Stimulated activated CD8-positive, alpha-beta memory T cell treated with anti-CD3 and anti-CD28 coated beads, Interleukin-7, amount 100 ng/mL, for 24 hours (primary cell): Measurements from ENCODE around the gene ERCC6L2.

Experiments
- DNase-seq: peaks from one replicate; pipeline ENCODE4 v3.0.0-alpha.2; 2020; ENCODE audit warnings: low read depth

Gene ERCC6L2

DNA sequence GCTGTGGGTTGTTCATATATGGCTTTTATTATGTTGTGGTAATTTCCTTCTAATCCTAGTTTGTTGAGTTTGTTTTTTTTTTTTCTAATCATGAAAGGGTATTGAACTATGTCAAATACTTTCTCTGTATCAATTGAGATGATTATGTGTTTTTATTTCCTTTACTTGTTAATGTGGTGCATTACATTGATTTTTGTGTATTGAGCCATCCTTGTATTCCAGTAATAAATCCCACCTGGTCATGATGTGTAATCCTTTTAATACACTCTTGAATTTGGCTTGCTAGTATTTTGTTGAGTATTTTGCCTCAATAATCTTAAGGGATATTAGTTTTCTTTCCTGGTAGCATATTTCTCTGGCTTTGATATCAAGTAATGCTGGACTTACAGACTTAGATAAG, 13.1 kb upstream of the ERCC6L2 start:
- no peak for DNase-seq

DNA sequence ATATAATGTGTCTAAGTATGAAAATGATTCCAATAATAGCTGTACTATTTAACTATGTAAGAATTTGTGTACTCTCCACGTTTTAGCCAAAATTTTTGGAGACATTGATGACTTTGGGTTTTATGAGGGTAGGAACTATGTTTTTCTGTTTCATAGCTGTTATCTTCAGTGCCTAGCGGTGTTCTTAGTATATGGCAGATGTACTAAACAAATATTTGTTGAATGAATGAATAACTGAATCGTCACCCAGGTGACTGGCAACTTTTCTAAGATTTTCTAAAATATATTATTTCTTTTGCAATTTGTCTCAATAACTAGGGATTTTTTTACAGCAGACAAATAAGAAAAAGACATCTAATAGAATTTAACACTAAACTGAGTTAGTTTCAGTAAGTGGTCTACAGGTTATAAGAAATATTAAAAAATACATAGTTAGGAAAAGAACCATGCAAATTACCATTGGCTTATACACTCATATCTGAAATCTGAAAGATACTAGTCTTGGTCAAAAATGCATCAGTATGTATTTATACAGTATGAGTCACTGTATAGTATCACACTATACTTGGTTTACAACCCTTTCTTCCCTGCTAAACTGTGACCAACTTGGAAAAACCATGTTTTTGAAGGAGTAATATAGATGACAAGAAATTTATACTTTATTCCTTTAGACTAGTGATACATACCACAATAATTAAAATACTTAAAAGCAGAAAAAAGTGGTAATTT, 10.5 kb upstream of the ERCC6L2 start:
- no peak for DNase-seq

DNA sequence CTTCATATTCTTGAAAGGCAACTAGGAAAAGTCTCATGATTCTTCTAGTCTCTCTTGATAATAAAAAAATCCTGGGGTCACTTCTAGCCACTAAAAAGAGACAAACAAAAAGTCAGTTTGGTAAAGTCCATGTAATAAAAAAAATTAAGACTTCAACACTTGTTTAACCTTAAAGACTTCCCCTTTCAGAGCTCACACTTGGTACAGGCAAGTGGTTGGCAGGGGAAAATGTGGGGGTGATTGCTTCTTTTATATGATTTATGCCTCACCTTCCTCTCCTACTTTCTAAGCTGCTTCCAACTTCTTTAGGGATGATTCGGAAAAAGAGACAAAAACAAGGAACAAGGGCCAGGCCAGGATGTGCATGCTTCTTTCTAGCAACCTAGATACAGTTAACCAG, 5.1 kb upstream of the ERCC6L2 start:
- no peak for DNase-seq

GRCh38 chr9:95870906-95871305, 4.6 kb upstream of the ERCC6L2 start:
- no peak for DNase-seq

DNA sequence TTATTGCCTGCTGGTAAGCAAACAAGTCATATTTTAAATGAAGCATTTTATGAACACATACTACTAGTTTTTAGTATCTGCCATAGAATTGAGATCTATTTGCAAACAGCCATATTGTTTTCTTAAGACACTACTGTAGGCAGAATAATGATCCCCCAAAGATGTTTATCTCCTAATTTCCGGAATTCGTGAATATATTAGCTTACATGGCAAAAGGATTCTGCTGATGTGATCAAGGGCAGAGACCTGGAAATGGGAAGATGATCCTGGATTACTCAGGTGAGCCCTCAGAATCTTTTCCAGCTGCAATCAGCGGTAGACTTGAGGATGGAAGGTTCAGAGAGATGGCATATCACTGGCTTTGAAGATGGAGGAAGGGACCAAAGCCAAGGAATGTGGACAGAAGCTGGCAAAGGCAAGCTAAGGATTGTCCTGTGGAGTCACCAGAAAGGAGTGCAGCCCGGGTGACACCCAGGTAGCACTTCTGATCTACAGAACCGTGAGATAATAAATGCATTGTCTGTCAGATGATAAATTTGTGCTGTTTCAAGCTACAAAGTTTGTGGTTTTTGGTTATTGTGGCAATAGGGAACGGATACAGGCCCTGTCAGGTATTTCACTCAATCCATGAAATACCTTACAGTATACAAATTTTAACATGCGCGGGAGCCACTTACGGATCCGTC, 1.0 kb upstream of the ERCC6L2 start:
- DNase-seq, result no peak

DNA sequence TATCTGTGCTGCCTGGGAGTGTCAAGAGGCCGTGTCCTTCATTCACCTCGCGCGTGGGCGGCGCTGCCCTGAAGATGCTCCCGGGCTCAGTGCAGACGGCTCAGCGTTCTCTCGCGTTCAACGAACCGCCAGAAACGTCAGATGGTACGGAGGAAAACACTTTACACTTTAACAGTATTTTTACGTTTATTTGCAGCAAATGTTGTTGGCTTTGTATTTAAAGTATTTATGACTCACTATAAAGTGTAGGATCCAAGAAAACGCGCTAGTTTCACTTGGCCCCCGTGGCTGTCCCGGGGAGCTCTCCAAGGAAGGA, 544 bp upstream of the ERCC6L2 start:
- DNase-seq, result peak; percentile 23

DNA sequence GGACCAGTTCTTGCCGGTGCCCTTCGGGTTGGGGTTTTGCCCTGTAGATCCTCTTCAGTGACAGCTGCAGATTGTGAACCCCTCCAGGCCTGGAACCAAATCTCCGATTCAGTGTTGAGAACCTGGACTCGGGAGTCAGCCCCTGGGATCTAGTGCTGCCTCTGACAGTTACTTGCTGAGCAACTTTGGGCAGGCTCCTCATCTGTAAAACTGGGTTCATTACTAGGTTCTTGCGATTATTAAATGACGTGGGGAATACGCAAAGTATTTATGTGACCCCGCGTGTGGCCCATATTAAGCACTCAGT, 600 bp downstream of the ERCC6L2 start:
- no peak for DNase-seq

- DNase-seq, result no peak
Observed at GRCh38 chr9:95876595-95876994, 1.1 kb downstream of the ERCC6L2 start.

DNA sequence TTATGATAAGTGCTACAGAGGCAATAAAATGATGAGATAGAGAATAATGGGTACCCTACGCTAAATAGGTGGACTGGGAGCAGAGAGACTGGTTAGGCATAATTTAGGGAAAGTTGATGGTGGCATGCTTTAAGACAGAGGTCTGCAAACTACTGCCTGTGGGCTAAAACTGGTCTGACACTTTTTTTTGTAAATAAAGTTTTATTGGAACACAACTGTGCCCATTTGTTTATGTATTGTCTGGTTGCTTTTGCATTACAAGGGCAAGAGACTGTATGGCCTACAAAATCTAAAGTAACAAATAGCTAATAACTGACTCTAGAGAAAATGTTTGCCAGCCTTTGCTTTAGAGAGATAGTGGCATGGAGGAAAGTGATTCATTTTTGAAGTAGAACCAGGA, 2.5 kb downstream of the ERCC6L2 start:
- no peak for DNase-seq

DNA sequence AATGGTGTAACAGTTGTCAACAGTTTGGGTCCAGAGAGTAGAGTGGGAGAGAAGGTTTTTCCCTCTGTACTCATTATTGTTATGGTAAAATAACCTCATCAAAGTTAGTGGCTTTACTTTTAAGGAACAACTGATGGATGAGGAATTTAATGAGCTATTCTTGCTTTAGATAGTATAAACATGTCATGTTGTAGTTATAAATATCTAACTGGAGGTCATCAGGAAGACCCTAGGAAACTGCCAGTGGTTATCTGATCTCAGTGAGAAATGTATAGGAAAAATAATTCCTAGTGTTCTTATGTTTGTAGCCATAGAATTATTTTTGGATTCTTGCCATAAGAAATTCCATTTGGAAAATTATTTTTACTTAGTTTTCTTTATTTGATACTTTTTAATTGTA, 4.1 kb downstream of the ERCC6L2 start:
- no peak for DNase-seq

DNA sequence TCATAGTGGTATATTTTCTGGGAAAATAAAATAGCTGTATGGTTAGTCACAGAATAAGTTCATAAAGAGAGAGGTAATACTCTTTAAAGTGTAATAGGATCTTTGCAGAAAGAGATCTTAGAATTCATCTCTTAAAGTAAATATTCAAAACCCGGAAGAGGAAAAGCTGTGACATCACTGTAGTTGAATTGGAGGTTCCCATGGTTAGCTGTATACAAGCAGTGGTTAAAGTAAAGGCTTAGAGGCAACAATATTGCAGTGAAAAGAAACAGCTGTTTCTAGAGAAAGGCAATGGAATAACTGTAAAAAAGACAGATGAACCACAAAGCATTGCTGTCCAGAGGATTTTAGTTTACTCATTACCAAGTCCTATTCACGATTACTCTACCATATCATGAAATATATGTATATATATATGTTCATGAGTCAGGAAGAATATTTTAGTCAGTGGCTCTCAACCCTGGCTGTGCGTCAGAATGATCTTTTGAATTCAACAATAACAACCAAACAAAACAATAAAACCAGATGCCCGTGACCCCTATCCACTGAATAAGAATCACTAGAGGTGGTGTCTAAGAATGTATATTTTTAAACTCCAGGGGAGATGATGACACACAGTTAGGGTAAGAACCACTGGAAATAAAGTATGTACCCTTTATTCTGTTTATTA, 4.7 kb downstream of the ERCC6L2 start:
- DNase-seq, result no peak

GRCh38 chr9:95887926-95888497, 12.5 kb downstream of the ERCC6L2 start:
- DNase-seq, result no peak

- DNase-seq, result no peak
Observed at GRCh38 chr9:95890594-95890993, 15.1 kb downstream of the ERCC6L2 start.

DNA sequence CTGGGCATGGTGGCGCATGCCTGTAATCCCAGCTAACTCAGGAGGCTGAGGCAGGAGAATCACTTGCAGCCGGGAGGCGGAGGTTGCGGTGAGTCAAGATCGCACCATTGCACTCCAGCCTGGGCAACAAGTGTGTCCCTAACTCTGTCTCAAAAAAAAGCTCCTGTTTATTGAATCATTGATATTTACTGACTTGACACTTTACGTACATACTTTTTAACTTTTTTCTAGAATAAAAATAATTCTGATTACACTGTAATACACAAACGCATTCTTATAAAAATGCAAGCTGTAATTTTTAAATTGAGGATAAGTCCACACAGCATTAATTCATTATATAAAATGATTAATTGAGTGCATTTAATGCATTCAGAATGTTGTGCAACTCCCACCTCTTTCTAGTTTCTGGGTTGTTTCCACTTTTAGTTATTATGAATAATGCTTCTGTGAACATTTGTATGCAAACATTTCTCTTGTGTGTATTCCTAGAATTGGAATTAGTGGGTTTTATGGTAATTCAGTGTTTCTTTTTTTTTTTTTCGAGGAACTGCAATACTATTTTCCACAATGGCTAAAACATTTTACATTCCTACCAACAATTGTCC, 15.7 kb downstream of the ERCC6L2 start:
- DNase-seq, result no peak

DNA sequence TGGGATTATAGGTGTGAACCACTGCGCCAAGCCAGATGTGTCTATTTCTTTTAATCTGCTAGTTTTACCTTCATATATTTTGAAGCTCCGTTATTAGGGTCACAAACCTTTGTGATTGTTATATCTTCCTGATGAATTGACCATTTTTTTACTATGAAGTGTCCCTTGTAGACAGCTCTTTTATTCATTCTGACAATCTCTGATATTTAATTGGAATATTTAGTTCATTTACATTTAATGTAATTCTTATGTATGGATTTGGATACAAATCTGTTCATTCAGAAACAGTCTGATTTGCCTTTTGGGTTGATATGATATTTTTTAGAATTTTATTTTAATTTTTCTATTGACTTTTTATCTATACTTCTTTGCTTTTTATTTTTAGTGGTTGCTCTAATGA, 17.2 kb downstream of the ERCC6L2 start:
- DNase-seq, result no peak

- DNase-seq, result no peak
Observed at GRCh38 chr9:95896580-95896979, 21.1 kb downstream of the ERCC6L2 start.

GRCh38 chr9:95901506-95901905, 26.0 kb downstream of the ERCC6L2 start:
- DNase-seq, result no peak

- DNase-seq, result no peak
Observed at GRCh38 chr9:95903398-95903797, 27.9 kb downstream of the ERCC6L2 start.

- DNase-seq, result no peak
Observed at GRCh38 chr9:95907794-95908193, 32.3 kb downstream of the ERCC6L2 start.

GRCh38 chr9:95910023-95910707, 34.7 kb downstream of the ERCC6L2 start:
- no peak for DNase-seq

GRCh38 chr9:95910770-95911340, 35.4 kb downstream of the ERCC6L2 start:
- DNase-seq, result no peak

DNA sequence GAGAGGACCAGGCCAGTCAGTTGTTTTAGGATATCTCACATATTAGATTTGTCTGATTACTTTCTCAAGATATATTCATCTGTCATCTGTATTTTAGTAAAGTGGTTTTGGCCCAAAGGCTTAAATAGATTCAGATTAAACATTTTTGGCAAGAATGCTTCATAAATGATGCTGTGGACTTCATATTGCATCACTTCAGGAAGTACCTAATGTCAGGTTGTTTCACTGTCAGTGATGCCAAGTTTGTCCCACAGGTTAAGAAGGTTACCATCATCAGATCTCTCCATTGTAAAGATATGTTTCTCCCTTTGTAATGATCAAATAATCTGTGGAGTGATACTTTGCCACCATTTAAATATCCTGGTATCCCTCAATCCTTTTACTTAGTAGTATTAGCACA, 37.3 kb downstream of the ERCC6L2 start:
- no peak for DNase-seq
